ENCODE data around the gene OSBPL2. TPM values are rescaled to one million over a fixed set of nuclear protein-coding genes. Genes with fewer than 3 reads are reported as not detected.

The OSBPL2 gene
- total RNA-seq, 1 experiment from 2014 or later: 36.9 TPM

DNA sequence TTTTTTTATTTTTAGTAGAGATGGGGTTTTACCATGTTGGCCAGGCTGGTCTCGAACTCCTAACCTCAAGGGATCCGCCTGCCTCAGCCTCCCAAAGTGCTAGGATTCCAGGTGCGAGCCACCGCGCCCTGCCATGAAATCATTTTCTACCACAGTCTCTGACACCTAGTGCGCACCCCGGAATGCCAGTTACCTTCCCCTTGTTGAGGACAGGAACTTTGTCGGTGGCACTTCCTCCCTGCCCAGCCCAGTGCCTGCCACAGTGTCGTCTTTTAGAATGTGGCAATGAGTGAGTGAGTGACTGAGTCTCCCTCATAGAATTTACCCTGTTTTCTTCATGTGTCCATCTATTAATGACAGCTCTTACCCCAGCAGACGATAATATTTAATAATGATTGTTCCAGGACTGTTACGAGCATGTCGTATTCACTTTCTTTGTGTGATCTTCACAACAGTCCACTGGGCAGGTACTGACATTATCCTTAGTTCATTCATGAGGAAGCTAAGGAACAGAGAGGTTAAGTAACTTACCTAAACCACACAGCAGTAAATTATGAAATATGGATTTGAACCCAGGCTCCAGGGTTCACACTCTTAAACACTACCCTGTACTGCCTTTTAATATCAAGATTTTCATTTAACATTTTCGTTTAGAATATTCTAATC, 1.8 kb downstream of the OSBPL2 start:
- CTCF ChIA-PET: no interaction called here

DNA sequence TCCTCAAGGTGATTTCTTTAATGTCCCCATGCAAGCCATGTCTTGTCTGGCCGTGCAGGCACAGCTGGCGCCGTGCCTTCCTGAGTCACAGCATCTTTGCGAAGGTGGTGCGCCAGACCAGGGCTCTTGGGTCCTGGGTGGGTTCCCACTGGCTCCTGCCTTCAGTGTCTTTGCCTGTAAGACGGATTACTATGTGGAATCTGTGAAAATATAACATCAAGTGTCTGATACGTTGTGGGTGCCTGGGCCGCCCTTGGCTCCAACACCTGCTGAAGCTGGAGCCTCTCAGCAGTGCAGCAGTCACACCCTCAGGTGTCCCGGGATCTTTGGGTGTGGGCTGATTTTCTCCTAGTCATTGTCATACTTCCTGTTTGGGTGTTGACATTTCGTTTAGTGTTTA, 3.2 kb downstream of the OSBPL2 start:
- no peak overlapping the region for H2AFZ ChIP-seq (ENCODE audit: low read depth, low read length, poor library complexity, severe bottlenecking)
- peaks cover 5 to 24% of the 10 kb centered on the region in 2 experiments; a peak in 3 of 4 replicates for H3K4me1 ChIP-seq (ENCODE audit: control insufficient read depth in 1 of 2, insufficient read depth in 2 of 2, low read length in 2 of 2)
- H4K20me1 ChIP-seq (ENCODE audit: insufficient read depth): no peaks in the 10 kb centered on the region
- RAD21 ChIA-PET (ENCODE audit: low non-redundant PET in 1 of 2, low total read pairs in 2 of 2, uncharacterized antibody in 2 of 2, unreplicated experiment in 2 of 2): no interaction called here
- DNase-seq (ENCODE audit: low read depth, low spot score): no peak
- TF ChIP-seq TCF7L2 (IDR thresholded peaks at IDR 0.05; ENCODE audit: borderline replicate concordance, extremely low read depth, insufficient read depth, insufficient read length) (no peak), CEBPB (IDR thresholded peaks at IDR 0.05; ENCODE audit: low read depth) (no peak), SP1 (IDR thresholded peaks at IDR 0.05; ENCODE audit: low read depth) (no peak), SIN3A (IDR thresholded peaks at IDR 0.05; ENCODE audit: low read depth) (no peak), EGR1 (IDR thresholded peaks at IDR 0.05; ENCODE audit: low read depth) (no peak), SRF (IDR thresholded peaks at IDR 0.05; ENCODE audit: low read depth) (no peak), ZNF274 (IDR thresholded peaks at IDR 0.05; ENCODE audit: low read depth, low read length) (no peak), YY1 (IDR thresholded peaks at IDR 0.05; ENCODE audit: extremely low read depth, insufficient replicate concordance, low read depth, low read length) (no peak), POLR2A (IDR thresholded peaks at IDR 0.05; ENCODE audit: borderline replicate concordance, extremely low read depth, insufficient read depth, insufficient read length) (no peak), POLR2AphosphoS5 (IDR thresholded peaks at IDR 0.05; ENCODE audit: low read depth, low read length) (no peak), FOSL1 (IDR thresholded peaks at IDR 0.05; ENCODE audit: low read depth) (no peak), EZH2 (IDR thresholded peaks at IDR 0.05) (no peak), CBX3 (IDR thresholded peaks at IDR 0.05; ENCODE audit: low read depth) (no peak)
- TF ChIP-seq, protein P1, sequence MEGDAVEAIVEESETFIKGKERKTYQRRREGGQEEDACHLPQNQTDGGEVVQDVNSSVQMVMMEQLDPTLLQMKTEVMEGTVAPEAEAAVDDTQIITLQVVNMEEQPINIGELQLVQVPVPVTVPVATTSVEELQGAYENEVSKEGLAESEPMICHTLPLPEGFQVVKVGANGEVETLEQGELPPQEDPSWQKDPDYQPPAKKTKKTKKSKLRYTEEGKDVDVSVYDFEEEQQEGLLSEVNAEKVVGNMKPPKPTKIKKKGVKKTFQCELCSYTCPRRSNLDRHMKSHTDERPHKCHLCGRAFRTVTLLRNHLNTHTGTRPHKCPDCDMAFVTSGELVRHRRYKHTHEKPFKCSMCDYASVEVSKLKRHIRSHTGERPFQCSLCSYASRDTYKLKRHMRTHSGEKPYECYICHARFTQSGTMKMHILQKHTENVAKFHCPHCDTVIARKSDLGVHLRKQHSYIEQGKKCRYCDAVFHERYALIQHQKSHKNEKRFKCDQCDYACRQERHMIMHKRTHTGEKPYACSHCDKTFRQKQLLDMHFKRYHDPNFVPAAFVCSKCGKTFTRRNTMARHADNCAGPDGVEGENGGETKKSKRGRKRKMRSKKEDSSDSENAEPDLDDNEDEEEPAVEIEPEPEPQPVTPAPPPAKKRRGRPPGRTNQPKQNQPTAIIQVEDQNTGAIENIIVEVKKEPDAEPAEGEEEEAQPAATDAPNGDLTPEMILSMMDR (IDR thresholded peaks at IDR 0.05 in 2 of 3, conservative IDR thresholded peaks at IDR 0.05 in 1 of 3; ENCODE audit: borderline replicate concordance in 1 of 3, insufficient read depth in 1 of 3, low read depth in 2 of 3, low read length in 2 of 3): no peak
- no peaks in the 10 kb centered on the region for H3K9me2 ChIP-seq (ENCODE audit: insufficient read depth)
- H3K36me3 ChIP-seq (ENCODE audit: control insufficient read depth in 1 of 2, insufficient read depth in 2 of 2, low read length in 2 of 2): no peaks in the 10 kb centered on the region
- no peak overlapping the region for H3K4me2 ChIP-seq (ENCODE audit: low read length)
- peaks cover 22% of the 10 kb centered on the region for H3K79me2 ChIP-seq (ENCODE audit: insufficient read depth, low read length)
- no peak for ATAC-seq
- no peak overlapping the region for H3K9ac ChIP-seq (ENCODE audit: low read length)
- intact Hi-C loops (cut with micrococcal nuclease): no loop called here
- no peaks in the 10 kb centered on the region for H3K27me3 ChIP-seq (ENCODE audit: insufficient read depth, low read length)
- CTCF ChIA-PET: no interaction called here
- H3K27ac ChIP-seq (ENCODE audit: low read depth, low read length): no peak overlapping the region
- H3K9me3 ChIP-seq (ENCODE audit: control insufficient read depth in 1 of 2, insufficient read depth in 1 of 2, low read depth in 1 of 2, low read length in 2 of 2): no peaks in the 10 kb centered on the region
- BruUV-seq (replicated peaks): no TSS peak
- POLR2A ChIA-PET: no interaction called here
- H3K4me3 ChIP-seq (replicated peaks in 1 of 2; ENCODE audit: low read depth in 1 of 2, low read length in 2 of 2): no peak overlapping the region

More for the DNA sequence above, 1.8 kb downstream of the OSBPL2 start:
- Histone ChIP-seq H3K4me1 (ENCODE audit: control insufficient read depth in 1 of 2, insufficient read depth in 2 of 2, low read length in 2 of 2) (peaks cover 5 to 24% of the 10 kb centered on the region in 2 experiments; a peak in 3 of 4 replicates), H3K27me3 (ENCODE audit: insufficient read depth, low read length) (no peaks in the 10 kb centered on the region), H3K9me2 (ENCODE audit: insufficient read depth) (no peaks in the 10 kb centered on the region), H3K9ac (ENCODE audit: low read length) (no peak overlapping the region), H2AFZ (ENCODE audit: low read depth, low read length, poor library complexity, severe bottlenecking) (no peak overlapping the region), H3K36me3 (ENCODE audit: control insufficient read depth in 1 of 2, insufficient read depth in 2 of 2, low read length in 2 of 2) (no peaks in the 10 kb centered on the region), H3K27ac (ENCODE audit: low read depth, low read length) (no peak overlapping the region), H3K4me2 (ENCODE audit: low read length) (peak overlapping the region; percentile 93; the same call in 1 of the 2 replicates), H4K20me1 (ENCODE audit: insufficient read depth) (no peaks in the 10 kb centered on the region), H3K4me3 (replicated peaks in 1 of 2; ENCODE audit: low read depth in 1 of 2, low read length in 2 of 2) (no peak overlapping the region), H3K9me3 (ENCODE audit: control insufficient read depth in 1 of 2, insufficient read depth in 1 of 2, low read depth in 1 of 2, low read length in 2 of 2) (no peaks in the 10 kb centered on the region), H3K79me2 (ENCODE audit: insufficient read depth, low read length) (peaks cover 22% of the 10 kb centered on the region)
- BruUV-seq (replicated peaks): TSS peak; percentile 43
- no peak for ATAC-seq
- ChIA-PET POLR2A (no interaction called here), RAD21 (ENCODE audit: low non-redundant PET in 1 of 2, low total read pairs in 2 of 2, uncharacterized antibody in 2 of 2, unreplicated experiment in 2 of 2) (no interaction called here)
- no peak for TF ChIP-seq SIN3A (IDR thresholded peaks at IDR 0.05; ENCODE audit: low read depth)
- no peak for DNase-seq (ENCODE audit: low read depth, low spot score)
- intact Hi-C loops (cut with micrococcal nuclease): no loop called here

Data from HCT116 (cell line).